ENCODE data around the gene SLC50A1.

DNA sequence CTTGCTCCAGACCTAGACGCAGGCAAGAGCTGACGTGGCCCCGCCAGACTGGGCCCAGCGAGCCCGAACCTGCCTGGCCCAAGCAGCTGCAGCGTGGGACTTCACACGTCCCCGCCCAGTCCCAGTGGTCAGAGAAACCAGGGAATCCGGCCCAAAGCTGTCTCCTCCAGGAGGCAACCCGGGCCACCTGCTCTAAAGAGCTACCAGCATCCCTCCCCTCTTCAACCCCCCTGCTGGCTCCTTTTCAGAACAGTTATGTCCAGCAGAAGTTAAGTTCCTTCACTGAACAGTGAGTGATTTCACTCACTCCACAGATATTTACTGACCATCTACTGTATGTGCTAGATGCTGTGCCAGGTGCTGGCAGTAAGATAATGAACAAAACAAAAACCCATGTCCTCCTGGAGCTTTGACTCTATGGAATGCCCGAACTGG lies 10.1 kb upstream of the SLC50A1 start:
- TF ChIP-seq, protein P1, sequence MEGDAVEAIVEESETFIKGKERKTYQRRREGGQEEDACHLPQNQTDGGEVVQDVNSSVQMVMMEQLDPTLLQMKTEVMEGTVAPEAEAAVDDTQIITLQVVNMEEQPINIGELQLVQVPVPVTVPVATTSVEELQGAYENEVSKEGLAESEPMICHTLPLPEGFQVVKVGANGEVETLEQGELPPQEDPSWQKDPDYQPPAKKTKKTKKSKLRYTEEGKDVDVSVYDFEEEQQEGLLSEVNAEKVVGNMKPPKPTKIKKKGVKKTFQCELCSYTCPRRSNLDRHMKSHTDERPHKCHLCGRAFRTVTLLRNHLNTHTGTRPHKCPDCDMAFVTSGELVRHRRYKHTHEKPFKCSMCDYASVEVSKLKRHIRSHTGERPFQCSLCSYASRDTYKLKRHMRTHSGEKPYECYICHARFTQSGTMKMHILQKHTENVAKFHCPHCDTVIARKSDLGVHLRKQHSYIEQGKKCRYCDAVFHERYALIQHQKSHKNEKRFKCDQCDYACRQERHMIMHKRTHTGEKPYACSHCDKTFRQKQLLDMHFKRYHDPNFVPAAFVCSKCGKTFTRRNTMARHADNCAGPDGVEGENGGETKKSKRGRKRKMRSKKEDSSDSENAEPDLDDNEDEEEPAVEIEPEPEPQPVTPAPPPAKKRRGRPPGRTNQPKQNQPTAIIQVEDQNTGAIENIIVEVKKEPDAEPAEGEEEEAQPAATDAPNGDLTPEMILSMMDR (conservative IDR thresholded peaks at IDR 0.05; ENCODE audit: low read depth, low read length): no peak
- TF ChIP-seq EZH2phosphoT487 (IDR thresholded peaks at IDR 0.05; ENCODE audit: borderline replicate concordance, low read length): no peak

Measured in PC-3 (cell line).